ENCODE measurements around the gene GMCL2. TPM values are rescaled to one million over a fixed set of nuclear protein-coding genes. Genes with fewer than 3 reads are reported as not detected.
"Not testable (repeated sequence)": the region's sequence is repeated elsewhere in the genome, so short reads cannot be mapped to it uniquely, and the experiment has no call there.

The GMCL2 gene
- total and polyA plus RNA-seq, 7 experiments from 2014 or later = not detected

GRCh38 chr5:178229861-178230260, 42.7 kb upstream of the GMCL2 start:
- Histone ChIP-seq H3K4me1 (ENCODE audit: control insufficient read depth in 2 of 2, insufficient read depth in 2 of 2, low read length in 2 of 2) (peaks cover 20 to 27% of the 10 kb centered on the region in 2 donors), H3K9me3 (ENCODE audit: control insufficient read depth in 2 of 3, low read length in 3 of 3) (no peaks in the 10 kb centered on the region), H3K27me3 (ENCODE audit: control insufficient read depth in 2 of 2, insufficient read depth in 2 of 2, low read length in 2 of 2) (no peaks in the 10 kb centered on the region), H3K27ac (ENCODE audit: low read depth, low read length) (peak overlapping the region; percentile 3), H3K4me3 (ENCODE audit: low read length) (no peak overlapping the region), H3K36me3 (ENCODE audit: control insufficient read depth in 2 of 3, insufficient read depth in 3 of 3, low read length in 3 of 3) (peaks cover 5 to 57% (median 7%) of the 10 kb centered on the region in 3 experiments)
- POLR2A ChIA-PET = interaction anchor here (0.8 to 1.5 kb wide), 3 partner anchors 12 to 19 kb away, joined by 3 to 4 read pairs (median 3); no protein-coding TSS in a partner anchor
- DNase-seq (no peak), ATAC-seq (no peak)
- Mint-ChIP-seq H3K27ac (peak overlapping the region in 6 of 9 donors; percentile 21 to 85 (median 70)), H3K9me3 (peaks cover 0 to 3% (median 0%) of the 10 kb centered on the region in 11 donors), H3K27me3 (no peaks in the 10 kb centered on the region), H3K4me1 (peaks cover 45 to 69% (median 59%) of the 10 kb centered on the region in 7 donors), H3K4me3 (peak overlapping the region; percentile 64 to 89 (median 76)), H3K36me3 (peaks cover 14 to 49% (median 28%) of the 10 kb centered on the region in 5 donors)
- CTCF ChIA-PET = no interaction called here
- intact Hi-C loops (cut with micrococcal nuclease) = loop anchor here (10.0 kb wide), 2 partner anchors 795 to 1325 kb away; partner anchors contain the start of genes RUFY1 (in 1 of the 2) and ZNF879 (in 1 of the 2)

GRCh38 chr5:178229111-178229510, 41.9 kb upstream of the GMCL2 start:
- DNase-seq; CTCF ChIA-PET; H3K27ac ChIP-seq (ENCODE audit: low read depth, low read length); H3K9me3 ChIP-seq (ENCODE audit: control insufficient read depth in 2 of 3, low read length in 3 of 3); H3K9me3 Mint-ChIP-seq; H3K27me3 ChIP-seq (ENCODE audit: control insufficient read depth in 2 of 2, insufficient read depth in 2 of 2, low read length in 2 of 2); intact Hi-C loops (cut with micrococcal nuclease); ATAC-seq; H3K4me3 ChIP-seq (ENCODE audit: low read length); H3K27me3 Mint-ChIP-seq: not testable (repeated sequence)
- Mint-ChIP-seq H3K36me3 (peaks cover 16 to 50% (median 28%) of the 10 kb centered on the region in 5 donors), H3K4me1 (peaks cover 42 to 69% (median 56%) of the 10 kb centered on the region in 7 donors), H3K27ac (peak overlapping the region in 6 of 9 donors; percentile 13 to 93 (median 56)), H3K4me3 (peak overlapping the region in 8 of 10 donors; percentile 2 to 89 (median 56))
- Histone ChIP-seq H3K36me3 (ENCODE audit: control insufficient read depth in 2 of 3, insufficient read depth in 3 of 3, low read length in 3 of 3) (peaks cover 5 to 59% (median 7%) of the 10 kb centered on the region in 3 experiments), H3K4me1 (ENCODE audit: control insufficient read depth in 2 of 2, insufficient read depth in 2 of 2, low read length in 2 of 2) (peaks cover 20% of the 10 kb centered on the region in 2 donors)
- POLR2A ChIA-PET = interaction anchor here (1.3 to 2.4 kb wide), 2 partner anchors 13 to 14 kb away, joined by 3 to 11 read pairs; no protein-coding TSS in a partner anchor

GRCh38 chr5:178228609-178229008, 41.4 kb upstream of the GMCL2 start:
- intact Hi-C loops (cut with micrococcal nuclease) = no loop called here
- POLR2A ChIA-PET = interaction anchor here (1.1 to 2.4 kb wide), 2 partner anchors 13 to 17 kb away, joined by 5 to 11 read pairs; no protein-coding TSS in a partner anchor
- H3K27ac Mint-ChIP-seq = peak overlapping the region in 3 of 9 donors; percentile 24 to 71 (median 59)
- CTCF ChIA-PET = no interaction called here
- no peak overlapping the region for H3K4me3 ChIP-seq (ENCODE audit: low read length)
- H3K9me3 ChIP-seq (ENCODE audit: control insufficient read depth in 2 of 3, low read length in 3 of 3) = no peaks in the 10 kb centered on the region
- H3K27me3 Mint-ChIP-seq = no peaks in the 10 kb centered on the region
- peaks cover 16 to 55% (median 28%) of the 10 kb centered on the region in 5 donors for H3K36me3 Mint-ChIP-seq
- H3K4me3 Mint-ChIP-seq = peak overlapping the region in 1 of 10 donors; percentile 16
- ATAC-seq = no peak
- no peak for DNase-seq
- peaks cover 5 to 59% (median 7%) of the 10 kb centered on the region in 3 experiments for H3K36me3 ChIP-seq (ENCODE audit: control insufficient read depth in 2 of 3, insufficient read depth in 3 of 3, low read length in 3 of 3)
- peaks cover 20% of the 10 kb centered on the region in 2 donors for H3K4me1 ChIP-seq (ENCODE audit: control insufficient read depth in 2 of 2, insufficient read depth in 2 of 2, low read length in 2 of 2)
- no peaks in the 10 kb centered on the region for H3K27me3 ChIP-seq (ENCODE audit: control insufficient read depth in 2 of 2, insufficient read depth in 2 of 2, low read length in 2 of 2)
- H3K27ac ChIP-seq (ENCODE audit: low read depth, low read length) = no peak overlapping the region
- peaks cover 47 to 68% (median 59%) of the 10 kb centered on the region in 7 donors for H3K4me1 Mint-ChIP-seq
- H3K9me3 Mint-ChIP-seq = peaks cover 0 to 3% (median 0%) of the 10 kb centered on the region in 11 donors

GRCh38 chr5:178227929-178228328, 40.8 kb upstream of the GMCL2 start:
- Histone ChIP-seq H3K36me3 (ENCODE audit: control insufficient read depth in 2 of 3, insufficient read depth in 3 of 3, low read length in 3 of 3) (peaks cover 5 to 65% (median 7%) of the 10 kb centered on the region in 3 experiments), H3K4me1 (ENCODE audit: control insufficient read depth in 2 of 2, insufficient read depth in 2 of 2, low read length in 2 of 2) (peaks cover 20% of the 10 kb centered on the region in 2 donors), H3K27me3 (ENCODE audit: control insufficient read depth in 2 of 2, insufficient read depth in 2 of 2, low read length in 2 of 2) (no peaks in the 10 kb centered on the region), H3K9me3 (ENCODE audit: control insufficient read depth in 2 of 3, low read length in 3 of 3) (no peaks in the 10 kb centered on the region), H3K4me3 (ENCODE audit: low read length) (no peak overlapping the region), H3K27ac (ENCODE audit: low read depth, low read length) (no peak overlapping the region)
- CTCF ChIA-PET = no interaction called here
- POLR2A ChIA-PET = interaction anchor here (1.1 to 2.4 kb wide), 2 partner anchors 13 to 16 kb away, joined by 5 to 11 read pairs; no protein-coding TSS in a partner anchor
- intact Hi-C loops (cut with micrococcal nuclease) = no loop called here
- Mint-ChIP-seq H3K27ac (peak overlapping the region in 7 of 9 donors; percentile 14 to 68 (median 52)), H3K4me1 (peaks cover 47 to 69% (median 57%) of the 10 kb centered on the region in 7 donors), H3K36me3 (peaks cover 16 to 59% (median 32%) of the 10 kb centered on the region in 5 donors), H3K27me3 (no peaks in the 10 kb centered on the region), H3K4me3 (peak overlapping the region in 5 of 10 donors; percentile 5 to 74 (median 34)), H3K9me3 (peaks cover 0 to 3% (median 0%) of the 10 kb centered on the region in 11 donors)
- ATAC-seq (no peak), DNase-seq (no peak)

- ChIA-PET POLR2A (interaction anchor here (0.9 to 2.4 kb wide), 3 partner anchors 12 to 23 kb away, joined by 3 to 11 read pairs (median 5); partner anchors contain the start of gene HNRNPAB), CTCF (no interaction called here)
- H3K27ac Mint-ChIP-seq = peak overlapping the region in 6 of 9 donors; percentile 2 to 52 (median 22)
- peaks cover 20% of the 10 kb centered on the region in 2 donors for H3K4me1 ChIP-seq (ENCODE audit: control insufficient read depth in 2 of 2, insufficient read depth in 2 of 2, low read length in 2 of 2)
- intact Hi-C loops (cut with micrococcal nuclease) = no loop called here
- H3K9me3 ChIP-seq (ENCODE audit: control insufficient read depth in 2 of 3, low read length in 3 of 3) = no peaks in the 10 kb centered on the region
- H3K27ac ChIP-seq (ENCODE audit: low read depth, low read length) = no peak overlapping the region
- no peak overlapping the region for H3K4me3 ChIP-seq (ENCODE audit: low read length)
- peaks cover 5 to 72% (median 7%) of the 10 kb centered on the region in 3 experiments for H3K36me3 ChIP-seq (ENCODE audit: control insufficient read depth in 2 of 3, insufficient read depth in 3 of 3, low read length in 3 of 3)
- H3K4me3 Mint-ChIP-seq = peak overlapping the region in 6 of 10 donors; percentile 5 to 74 (median 24)
- ATAC-seq = no peak
- H3K27me3 Mint-ChIP-seq = no peaks in the 10 kb centered on the region
- peaks cover 0 to 3% (median 0%) of the 10 kb centered on the region in 11 donors for H3K9me3 Mint-ChIP-seq
- no peak for DNase-seq
- peaks cover 16 to 59% (median 33%) of the 10 kb centered on the region in 5 donors for H3K36me3 Mint-ChIP-seq
- H3K4me1 Mint-ChIP-seq = peaks cover 46 to 71% (median 56%) of the 10 kb centered on the region in 7 donors
- no peaks in the 10 kb centered on the region for H3K27me3 ChIP-seq (ENCODE audit: control insufficient read depth in 2 of 2, insufficient read depth in 2 of 2, low read length in 2 of 2)
These were observed 40.0 kb upstream of the GMCL2 start for GRCh38 chr5:178227138-178227659.

- no peak overlapping the region for H3K4me3 ChIP-seq (ENCODE audit: low read length)
- Mint-ChIP-seq H3K4me1 (peaks cover 46 to 71% (median 54%) of the 10 kb centered on the region in 7 donors), H3K9me3 (peaks cover 0 to 3% (median 0%) of the 10 kb centered on the region in 11 donors), H3K27me3 (no peaks in the 10 kb centered on the region), H3K36me3 (peaks cover 16 to 54% (median 36%) of the 10 kb centered on the region in 5 donors), H3K4me3 (no peak overlapping the region), H3K27ac (no peak overlapping the region)
- H3K9me3 ChIP-seq (ENCODE audit: control insufficient read depth in 2 of 3, low read length in 3 of 3) = no peaks in the 10 kb centered on the region
- no peak overlapping the region for H3K27ac ChIP-seq (ENCODE audit: low read depth, low read length)
- ChIA-PET POLR2A (interaction anchor here (1.0 to 1.6 kb wide), 3 partner anchors 9 to 21 kb away, joined by 3 to 4 read pairs (median 3); partner anchors contain the start of gene HNRNPAB), CTCF (no interaction called here)
- peaks cover 5 to 6% of the 10 kb centered on the region in 2 donors for H3K4me1 ChIP-seq (ENCODE audit: control insufficient read depth in 2 of 2, insufficient read depth in 2 of 2, low read length in 2 of 2)
- intact Hi-C loops (cut with micrococcal nuclease) = no loop called here
- H3K27me3 ChIP-seq (ENCODE audit: control insufficient read depth in 2 of 2, insufficient read depth in 2 of 2, low read length in 2 of 2) = no peaks in the 10 kb centered on the region
- peaks cover 0 to 77% (median 5%) of the 10 kb centered on the region in 3 experiments for H3K36me3 ChIP-seq (ENCODE audit: control insufficient read depth in 2 of 3, insufficient read depth in 3 of 3, low read length in 3 of 3)
- DNase-seq = no peak
- no peak for ATAC-seq
These were observed 38.0 kb upstream of the GMCL2 start for GRCh38 chr5:178225174-178225573.

Measured in naive thymus-derived CD4-positive, alpha-beta T cell (primary cell).